Gastrocnemius medialis (tissue), 4 donors: ENCODE data around the gene KCNK15.

ENCODE experiments used
- POLR2A ChIP-seq, 2 donors: fragments of 450-650 bp; IDR thresholded peaks; one replicate each; pipeline ENCODE4 v1.6.1; 2017; ENCODE audit warnings: antibody characterized with exemption in 2 of 2, mild to moderate bottlenecking in 2 of 2, moderate library complexity in 2 of 2
- TF ChIP-seq, protein P1 (sequence below), 5 experiments: fragments of 450-650 bp in 3 of 5; fragments of 200-600 bp in 2 of 5; sonication (generic) in 2 of 5; IDR thresholded peaks in 4 of 5; conservative IDR thresholded peaks in 1 of 5; 1 replicate in 4 of 5; 2 replicates in 1 of 5; pipeline ENCODE4 v1.5.1; 2016 to 2019; ENCODE audit warnings: antibody characterized with exemption in 5 of 5, mild to moderate bottlenecking in 3 of 5, moderate library complexity in 3 of 5

- TF ChIP-seq POLR2A (IDR thresholded peaks at IDR 0.05) = no peak
- TF ChIP-seq, protein P1, sequence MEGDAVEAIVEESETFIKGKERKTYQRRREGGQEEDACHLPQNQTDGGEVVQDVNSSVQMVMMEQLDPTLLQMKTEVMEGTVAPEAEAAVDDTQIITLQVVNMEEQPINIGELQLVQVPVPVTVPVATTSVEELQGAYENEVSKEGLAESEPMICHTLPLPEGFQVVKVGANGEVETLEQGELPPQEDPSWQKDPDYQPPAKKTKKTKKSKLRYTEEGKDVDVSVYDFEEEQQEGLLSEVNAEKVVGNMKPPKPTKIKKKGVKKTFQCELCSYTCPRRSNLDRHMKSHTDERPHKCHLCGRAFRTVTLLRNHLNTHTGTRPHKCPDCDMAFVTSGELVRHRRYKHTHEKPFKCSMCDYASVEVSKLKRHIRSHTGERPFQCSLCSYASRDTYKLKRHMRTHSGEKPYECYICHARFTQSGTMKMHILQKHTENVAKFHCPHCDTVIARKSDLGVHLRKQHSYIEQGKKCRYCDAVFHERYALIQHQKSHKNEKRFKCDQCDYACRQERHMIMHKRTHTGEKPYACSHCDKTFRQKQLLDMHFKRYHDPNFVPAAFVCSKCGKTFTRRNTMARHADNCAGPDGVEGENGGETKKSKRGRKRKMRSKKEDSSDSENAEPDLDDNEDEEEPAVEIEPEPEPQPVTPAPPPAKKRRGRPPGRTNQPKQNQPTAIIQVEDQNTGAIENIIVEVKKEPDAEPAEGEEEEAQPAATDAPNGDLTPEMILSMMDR (IDR thresholded peaks at IDR 0.05 in 4 of 5, conservative IDR thresholded peaks at IDR 0.05 in 1 of 5) = no peak
These were observed 27.0 kb downstream of the KCNK15 start for GRCh38 chr20:44772636-44773035.
